ENCODE data around the gene PSD.

GRCh38 chr10:102465466-102465865 is 46.9 kb upstream of the PSD start:
- TF ChIP-seq CTCF (conservative IDR thresholded peaks at IDR 0.05; ENCODE audit: low read length) (no peak), EZH2phosphoT487 (IDR thresholded peaks at IDR 0.05; ENCODE audit: borderline replicate concordance) (no peak)
